HL-60 (cell line): Measurements from ENCODE around the gene LOXL3.

Experiments used
- DNase-seq, 2 experiments: peaks; one replicate each; pipeline ENCODE4 v3.0.0-alpha.2; 2010 to 2020; ENCODE audit warnings: low read depth in 1 of 2, low spot score in 1 of 2
- H3K27ac ChIP-seq: fragments of 250-450 bp; sonication (Bioruptor Pico); replicated peaks from 2 replicates; pipeline ENCODE4 v1.5.1; 2020; ENCODE audit warnings: mild to moderate bottlenecking, moderate library complexity
- H3K27me3 ChIP-seq: fragments of 250-450 bp; sonication (Bioruptor Pico); 2 replicates; pipeline ENCODE4 v1.5.1; 2021; ENCODE audit warnings: mild to moderate bottlenecking, moderate library complexity; ENCODE audit not compliant: insufficient read depth, poor library complexity, severe bottlenecking
- H3K4me3 ChIP-seq: replicated peaks from 2 replicates; pipeline ENCODE4 v1.5.1; 2011; ENCODE audit warnings: mild to moderate bottlenecking, control low read depth, low read length; ENCODE audit not compliant: insufficient read depth
- GABPA ChIP-seq: IDR thresholded peaks from 2 replicates; pipeline ENCODE4 v1.6.1; 2012; ENCODE audit warnings: low read depth
- POLR2AphosphoS5 ChIP-seq: IDR thresholded peaks from 2 replicates; pipeline ENCODE4 v1.6.1; 2012; ENCODE audit warnings: low read depth
- SPI1 ChIP-seq: IDR thresholded peaks from 2 replicates; pipeline ENCODE4 v1.6.1; 2012; ENCODE audit warnings: low read depth, mild to moderate bottlenecking, borderline replicate concordance
- TF ChIP-seq, protein P1 (sequence below): IDR thresholded peaks from 2 replicates; pipeline ENCODE4 v1.6.1; 2012; ENCODE audit warnings: low read depth; ENCODE audit not compliant: insufficient replicate concordance
- TF ChIP-seq, protein P2 (sequence below): IDR thresholded peaks from one replicate; pipeline ENCODE4 v1.5.1; 2011; ENCODE audit warnings: low read length, control low read depth, inconsistent platforms; ENCODE audit not compliant: insufficient read depth

LOXL3 gene

DNA sequence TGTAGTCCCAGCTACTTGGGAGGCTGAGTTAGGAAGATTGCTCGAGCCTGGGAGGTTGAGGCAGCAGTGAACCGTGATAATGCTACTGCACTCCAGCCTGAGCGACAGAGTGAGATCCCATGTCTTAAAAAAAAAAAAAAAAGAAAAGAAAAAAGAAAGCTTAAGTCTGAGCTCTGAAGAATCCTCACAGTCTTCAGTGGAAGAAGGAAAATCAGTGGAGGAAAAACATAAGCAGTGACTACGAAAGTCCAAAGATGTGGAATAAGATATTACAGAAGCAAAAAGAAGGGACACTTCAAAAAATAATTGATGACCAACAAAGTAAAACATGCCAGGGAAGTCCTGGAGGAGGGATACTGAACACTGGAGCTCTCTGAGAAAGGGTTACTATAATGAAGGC lies 43.5 kb downstream of the LOXL3 start:
- DNase-seq, result no peak
- no peak overlapping the region for H3K27ac ChIP-seq
- TF ChIP-seq GABPA, result no peak
- TF ChIP-seq, protein P1, sequence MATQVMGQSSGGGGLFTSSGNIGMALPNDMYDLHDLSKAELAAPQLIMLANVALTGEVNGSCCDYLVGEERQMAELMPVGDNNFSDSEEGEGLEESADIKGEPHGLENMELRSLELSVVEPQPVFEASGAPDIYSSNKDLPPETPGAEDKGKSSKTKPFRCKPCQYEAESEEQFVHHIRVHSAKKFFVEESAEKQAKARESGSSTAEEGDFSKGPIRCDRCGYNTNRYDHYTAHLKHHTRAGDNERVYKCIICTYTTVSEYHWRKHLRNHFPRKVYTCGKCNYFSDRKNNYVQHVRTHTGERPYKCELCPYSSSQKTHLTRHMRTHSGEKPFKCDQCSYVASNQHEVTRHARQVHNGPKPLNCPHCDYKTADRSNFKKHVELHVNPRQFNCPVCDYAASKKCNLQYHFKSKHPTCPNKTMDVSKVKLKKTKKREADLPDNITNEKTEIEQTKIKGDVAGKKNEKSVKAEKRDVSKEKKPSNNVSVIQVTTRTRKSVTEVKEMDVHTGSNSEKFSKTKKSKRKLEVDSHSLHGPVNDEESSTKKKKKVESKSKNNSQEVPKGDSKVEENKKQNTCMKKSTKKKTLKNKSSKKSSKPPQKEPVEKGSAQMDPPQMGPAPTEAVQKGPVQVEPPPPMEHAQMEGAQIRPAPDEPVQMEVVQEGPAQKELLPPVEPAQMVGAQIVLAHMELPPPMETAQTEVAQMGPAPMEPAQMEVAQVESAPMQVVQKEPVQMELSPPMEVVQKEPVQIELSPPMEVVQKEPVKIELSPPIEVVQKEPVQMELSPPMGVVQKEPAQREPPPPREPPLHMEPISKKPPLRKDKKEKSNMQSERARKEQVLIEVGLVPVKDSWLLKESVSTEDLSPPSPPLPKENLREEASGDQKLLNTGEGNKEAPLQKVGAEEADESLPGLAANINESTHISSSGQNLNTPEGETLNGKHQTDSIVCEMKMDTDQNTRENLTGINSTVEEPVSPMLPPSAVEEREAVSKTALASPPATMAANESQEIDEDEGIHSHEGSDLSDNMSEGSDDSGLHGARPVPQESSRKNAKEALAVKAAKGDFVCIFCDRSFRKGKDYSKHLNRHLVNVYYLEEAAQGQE, result no peak
- TF ChIP-seq, protein P2, sequence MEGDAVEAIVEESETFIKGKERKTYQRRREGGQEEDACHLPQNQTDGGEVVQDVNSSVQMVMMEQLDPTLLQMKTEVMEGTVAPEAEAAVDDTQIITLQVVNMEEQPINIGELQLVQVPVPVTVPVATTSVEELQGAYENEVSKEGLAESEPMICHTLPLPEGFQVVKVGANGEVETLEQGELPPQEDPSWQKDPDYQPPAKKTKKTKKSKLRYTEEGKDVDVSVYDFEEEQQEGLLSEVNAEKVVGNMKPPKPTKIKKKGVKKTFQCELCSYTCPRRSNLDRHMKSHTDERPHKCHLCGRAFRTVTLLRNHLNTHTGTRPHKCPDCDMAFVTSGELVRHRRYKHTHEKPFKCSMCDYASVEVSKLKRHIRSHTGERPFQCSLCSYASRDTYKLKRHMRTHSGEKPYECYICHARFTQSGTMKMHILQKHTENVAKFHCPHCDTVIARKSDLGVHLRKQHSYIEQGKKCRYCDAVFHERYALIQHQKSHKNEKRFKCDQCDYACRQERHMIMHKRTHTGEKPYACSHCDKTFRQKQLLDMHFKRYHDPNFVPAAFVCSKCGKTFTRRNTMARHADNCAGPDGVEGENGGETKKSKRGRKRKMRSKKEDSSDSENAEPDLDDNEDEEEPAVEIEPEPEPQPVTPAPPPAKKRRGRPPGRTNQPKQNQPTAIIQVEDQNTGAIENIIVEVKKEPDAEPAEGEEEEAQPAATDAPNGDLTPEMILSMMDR, result no peak
- TF ChIP-seq POLR2AphosphoS5, result no peak
- TF ChIP-seq SPI1, result no peak
- no peak overlapping the region for H3K4me3 ChIP-seq
- H3K27me3 ChIP-seq, result peaks cover 35% of the 10 kb centered on the region

DNA sequence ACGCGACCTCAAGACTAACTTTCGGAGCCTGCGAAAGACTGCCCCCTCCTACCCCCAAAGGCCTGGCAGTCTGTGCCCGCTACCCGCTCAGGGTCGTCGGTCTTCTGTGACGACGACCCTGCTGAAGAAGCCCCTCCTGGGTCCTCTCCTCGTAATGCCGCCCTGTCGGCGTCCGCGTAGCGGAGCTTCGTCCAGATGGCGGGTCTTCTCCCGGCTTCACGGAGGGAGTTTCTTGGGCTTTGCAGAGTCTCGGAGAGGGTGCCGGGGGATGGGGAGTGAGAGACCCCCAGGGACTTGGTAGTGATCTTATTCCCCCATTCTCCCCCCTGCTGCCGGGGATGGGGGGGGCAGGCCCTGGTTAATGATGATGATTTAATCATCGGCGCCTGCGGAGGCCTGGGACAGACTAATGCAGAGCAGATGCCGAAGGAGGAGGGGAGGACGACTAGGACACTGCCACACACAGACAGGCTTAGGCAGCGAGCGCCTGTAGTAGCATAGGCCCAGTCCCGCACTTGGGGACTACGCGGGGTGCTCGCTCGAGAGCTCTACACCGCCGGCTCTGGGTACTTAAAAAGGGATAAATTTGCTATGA lies 45.7 kb downstream of the LOXL3 start:
- Histone ChIP-seq H3K27me3 (peaks cover 21% of the 10 kb centered on the region), H3K4me3 (peak overlapping the region; percentile 83), H3K27ac (peak overlapping the region; percentile 96)
- no peak for DNase-seq
- TF ChIP-seq, protein P2, result no peak
- no peak for TF ChIP-seq GABPA
- TF ChIP-seq, protein P1, result no peak
- no peak for TF ChIP-seq SPI1
- no peak for TF ChIP-seq POLR2AphosphoS5

DNA sequence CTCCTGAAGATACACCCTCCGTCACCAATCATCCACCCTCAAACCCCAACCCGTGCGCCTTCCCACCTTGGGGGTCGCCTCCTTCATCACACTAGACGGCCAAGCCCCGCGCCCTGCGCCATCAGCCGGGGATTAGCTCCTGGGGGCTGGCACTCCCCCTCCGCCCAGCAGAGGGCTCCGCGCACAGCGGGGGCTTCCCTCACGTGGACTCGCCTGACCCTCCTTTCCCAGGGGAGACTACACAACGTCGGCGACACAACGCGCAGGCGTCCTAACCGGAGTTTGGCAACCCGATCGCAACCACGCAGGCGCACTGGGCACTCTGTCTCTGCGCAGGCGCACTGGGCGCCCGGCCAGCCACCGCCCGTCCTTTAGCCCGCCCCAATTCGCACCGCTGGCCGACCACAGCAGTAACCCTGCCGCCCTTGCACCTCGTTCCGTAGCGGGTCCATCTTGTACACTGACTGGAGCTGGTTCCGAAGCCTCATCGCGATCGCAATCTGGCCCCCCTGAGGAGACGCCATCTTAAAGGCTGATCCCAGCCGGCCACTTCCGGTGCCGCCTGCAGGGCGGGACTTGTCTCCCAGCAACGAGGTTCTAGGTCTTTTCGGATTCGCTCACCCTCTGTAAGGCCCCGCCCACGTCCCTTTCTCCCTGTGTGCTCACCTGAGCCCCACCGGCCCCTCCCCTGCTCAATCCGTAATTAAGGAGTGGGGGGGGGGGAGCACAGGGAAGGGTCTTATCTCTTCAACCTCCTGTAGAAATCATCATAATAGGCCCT lies 46.4 kb downstream of the LOXL3 start, which contains the start of gene PCGF1:
TSS of gene PCGF1 (minus strand) at position 551 of the 781 bp plus-strand sequence. CDS start at position 524, 27 bp downstream.
- H3K27ac ChIP-seq, result peak within 1 kb of the TSS; percentile 96
- peaks cover 22% of the 10 kb centered on the region for H3K27me3 ChIP-seq
- TF ChIP-seq GABPA (peak; percentile 72), POLR2AphosphoS5 (peak; percentile 73; the same call in 1 of the 2 replicates), SPI1 (no peak)
- peak within 1 kb of the TSS; percentile 83 for H3K4me3 ChIP-seq
- peak; percentile 93 to 98 for DNase-seq
